Hematopoietic multipotent progenitor cell treated with erythropoietin and hydrocortisone succinate and interleukin-3 and kit ligand, for 6 days (in vitro differentiated cells): ENCODE data around the gene KIF18B.

Source experiments
- DNase-seq: peaks from one replicate; pipeline ENCODE4 v3.0.0-alpha.2; 2015

KIF18B gene

DNA sequence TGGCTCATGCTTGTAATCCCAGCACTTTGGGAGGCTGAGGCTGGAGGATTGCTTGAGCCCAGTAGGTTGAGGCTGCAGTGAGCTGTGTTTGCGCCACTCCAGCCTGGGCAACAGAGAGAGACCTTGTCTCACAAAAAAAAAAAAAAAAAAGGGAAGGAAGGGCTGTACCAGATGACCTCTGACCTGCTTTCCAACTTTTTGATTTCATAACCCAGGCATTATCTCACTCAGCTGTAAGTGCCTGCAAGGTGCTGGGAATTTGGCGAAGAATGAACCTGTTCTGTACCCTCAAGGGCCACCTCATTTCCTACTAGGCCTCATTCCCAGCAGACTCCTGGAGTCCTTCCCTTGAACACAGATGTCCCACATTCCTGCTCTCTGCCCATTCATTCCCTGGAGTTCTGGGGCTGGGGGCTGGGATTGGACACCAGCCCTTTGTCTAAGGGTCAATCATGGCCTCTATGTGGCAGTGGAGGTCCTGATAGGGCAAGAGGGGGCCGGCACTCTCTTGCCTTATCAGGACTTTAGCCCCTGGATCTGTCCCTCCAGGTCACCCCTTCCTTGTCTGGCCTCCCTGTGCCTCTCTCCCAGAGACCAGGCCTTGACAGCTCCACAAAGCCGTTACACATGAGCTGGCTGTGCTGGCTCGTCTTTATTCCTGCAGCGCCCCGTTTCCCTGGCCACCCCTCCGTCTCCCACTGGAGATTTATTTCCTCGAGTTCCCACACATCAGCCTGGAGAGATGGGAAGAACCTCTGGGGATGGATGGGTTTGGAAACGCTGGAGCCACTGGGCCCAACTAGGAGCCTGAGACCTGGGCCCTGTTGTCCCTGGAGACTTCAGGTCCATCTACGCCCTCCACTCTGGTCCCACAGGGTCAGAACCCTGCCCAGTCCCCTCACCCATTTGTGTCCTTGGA, 31.5 kb downstream of the KIF18B start:
- DNase-seq = no peak

DNA sequence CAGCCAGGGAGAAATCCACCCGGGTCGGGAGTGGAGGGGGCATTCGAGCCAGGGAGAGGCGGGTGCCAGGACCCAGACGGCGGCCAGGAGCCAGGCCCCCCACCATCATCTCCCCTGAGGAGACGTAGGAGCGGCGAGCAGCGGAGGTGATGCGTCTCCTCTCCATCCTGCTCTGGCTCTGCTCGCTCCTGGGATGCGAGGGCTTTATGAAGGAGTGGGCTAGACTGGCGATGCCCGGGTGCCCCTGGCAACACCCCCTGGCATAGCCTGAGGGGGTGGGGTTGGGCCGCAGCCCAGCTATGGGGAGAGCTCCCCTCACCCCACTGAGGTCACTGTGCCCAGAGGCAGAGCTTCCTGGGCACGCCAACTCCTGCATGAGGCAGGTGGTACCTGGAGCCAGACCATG, 32.2 kb downstream of the KIF18B start, which contains the start of gene GFAP:
Gene GFAP, minus strand, starts transcription at position 180 of the 406 bp plus-strand sequence. Its CDS starts 14 bp downstream, at position 166.
- no peak for DNase-seq

DNA sequence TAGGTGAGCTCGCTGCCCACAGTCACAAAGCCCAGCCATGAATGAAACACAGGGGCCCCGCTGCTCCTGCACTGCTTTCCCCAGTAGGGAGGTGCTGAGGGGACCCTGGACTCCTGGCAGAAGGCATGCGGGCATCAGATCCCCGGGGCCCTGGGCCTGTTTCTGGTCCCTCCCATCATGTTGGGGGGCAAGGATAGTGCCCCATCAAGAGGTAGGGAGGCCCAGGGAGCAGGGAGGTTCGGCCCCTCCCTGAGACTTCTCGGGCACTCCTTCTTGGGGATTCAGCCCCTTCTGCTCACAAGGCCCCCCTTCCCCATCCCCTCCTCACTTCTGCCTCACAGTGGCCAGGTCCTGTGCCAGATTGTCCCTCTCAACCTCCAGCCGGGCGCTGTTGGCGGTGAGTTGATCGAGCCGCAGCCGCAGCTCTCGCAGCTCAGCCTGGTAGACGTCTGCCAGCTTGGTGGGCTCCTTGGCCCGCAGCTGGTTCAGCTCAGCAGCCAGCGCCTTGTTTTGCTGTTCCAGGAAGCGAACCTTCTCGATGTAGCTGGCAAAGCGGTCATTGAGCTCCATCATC, 32.8 kb downstream of the KIF18B start:
- no peak for DNase-seq

DNA sequence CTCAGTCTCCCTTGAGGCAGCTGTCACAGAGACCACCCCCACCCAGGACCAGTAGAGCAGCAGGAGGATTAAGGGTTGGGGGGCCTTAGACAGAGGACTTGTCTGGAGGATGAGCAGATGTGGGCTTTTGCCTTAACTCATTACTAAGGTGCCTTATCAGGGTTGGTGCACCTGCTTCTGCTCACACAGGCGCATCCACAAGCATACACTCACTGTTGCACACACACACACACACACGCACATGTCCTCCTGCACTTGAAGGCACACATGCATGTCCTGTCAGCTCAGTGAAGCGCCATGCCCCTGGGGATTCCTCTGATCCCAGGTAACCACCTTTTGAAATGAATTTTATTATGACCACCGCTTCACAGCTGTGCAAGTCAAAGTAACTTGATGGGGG, 33.4 kb downstream of the KIF18B start:
- no peak for DNase-seq

DNA sequence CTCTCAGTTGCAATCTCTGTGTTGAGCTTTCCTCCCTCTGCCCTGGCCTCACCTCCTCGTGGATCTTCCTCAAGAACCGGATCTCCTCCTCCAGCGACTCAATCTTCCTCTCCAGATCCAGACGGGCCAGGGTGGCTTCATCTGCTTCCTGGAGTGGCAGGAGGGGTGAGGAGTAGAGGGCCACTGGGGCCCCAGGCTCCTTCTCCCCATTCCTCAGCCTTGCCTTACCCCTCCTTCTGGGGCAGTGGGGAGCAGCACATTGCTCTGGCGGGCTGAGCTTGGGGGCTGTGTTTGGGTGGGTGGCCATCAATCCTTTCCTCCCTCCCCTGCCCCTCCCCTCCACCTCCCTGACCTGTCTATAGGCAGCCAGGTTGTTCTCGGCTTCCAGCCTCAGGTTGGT, 33.9 kb downstream of the KIF18B start:
- no peak for DNase-seq

DNA sequence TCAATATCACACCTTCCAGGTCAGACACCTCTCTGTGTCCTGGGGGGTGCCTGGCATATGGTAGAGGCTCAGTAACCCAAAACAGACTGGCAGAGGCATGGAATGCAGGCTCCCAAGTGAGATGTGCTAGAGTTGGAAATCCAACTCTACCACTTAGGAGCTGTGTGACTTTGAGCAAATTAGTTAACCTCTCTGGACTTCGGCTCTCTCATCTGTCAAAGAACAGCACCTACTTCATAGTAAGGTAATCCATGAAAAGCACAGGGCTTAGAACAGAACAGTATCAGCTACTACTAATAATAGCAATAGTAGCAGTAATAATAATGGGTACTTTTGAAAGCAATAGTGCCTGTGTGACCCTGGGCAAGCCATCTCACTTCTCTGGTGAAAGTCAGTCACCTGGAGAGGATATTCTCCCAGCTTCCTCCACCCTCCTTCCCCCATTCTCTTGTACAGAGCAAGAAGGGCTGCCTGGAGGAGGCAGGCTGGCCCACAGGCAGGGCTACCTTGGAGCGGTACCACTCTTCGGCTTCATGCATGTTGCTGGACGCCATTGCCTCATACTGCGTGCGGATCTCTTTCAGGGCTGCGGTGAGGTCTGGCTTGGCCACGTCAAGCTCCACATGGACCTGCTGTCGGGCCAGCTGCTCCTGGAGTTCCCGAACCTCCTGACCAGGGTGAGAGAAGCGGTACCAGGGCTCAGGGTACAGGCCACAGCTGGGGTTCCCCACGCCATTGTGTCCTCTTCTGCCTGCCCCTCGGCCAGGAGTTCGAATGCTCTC, 34.6 kb downstream of the KIF18B start:
- DNase-seq = no peak

DNA sequence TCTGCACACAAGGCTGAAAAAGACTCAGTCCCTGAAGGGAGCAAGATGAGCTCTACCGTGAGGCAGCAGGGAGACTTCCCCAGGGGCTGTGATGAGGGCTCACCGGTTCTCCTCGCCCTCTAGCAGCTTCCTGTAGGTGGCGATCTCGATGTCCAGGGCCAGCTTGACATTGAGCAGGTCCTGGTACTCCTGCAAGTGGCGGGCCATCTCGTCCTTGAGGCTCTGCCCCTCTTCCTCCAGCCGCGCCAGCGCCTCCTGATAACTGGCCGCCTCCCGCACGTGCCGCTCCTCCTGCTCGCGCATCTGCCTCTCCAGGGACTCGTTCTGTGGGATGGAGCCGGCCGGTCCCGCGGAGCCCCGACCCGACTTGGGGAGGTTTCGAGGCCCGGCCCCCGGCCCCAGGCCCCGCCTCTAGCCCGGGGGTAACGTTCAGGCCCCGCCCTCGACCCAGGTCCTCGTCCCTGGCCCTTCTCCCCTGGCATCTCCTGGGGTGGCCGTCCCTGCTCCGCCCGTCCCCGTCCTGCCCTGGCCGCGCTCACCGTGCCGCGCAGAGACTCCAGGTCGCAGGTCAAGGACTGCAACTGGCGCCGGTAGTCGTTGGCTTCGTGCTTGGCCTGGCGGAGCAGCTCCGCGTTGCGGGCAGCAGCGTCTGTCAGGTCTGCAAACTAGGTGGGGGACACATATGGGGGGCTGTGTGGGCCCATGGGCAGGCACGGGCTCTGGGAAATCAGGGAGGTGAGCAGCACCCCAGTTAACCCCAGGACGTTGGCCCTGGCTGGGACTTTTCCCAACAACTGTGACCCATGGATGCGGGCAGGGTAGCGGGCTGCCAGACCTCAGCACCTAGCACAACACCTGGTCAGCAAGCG, 36.2 kb downstream of the KIF18B start:
- peak; percentile 77 for DNase-seq

DNA sequence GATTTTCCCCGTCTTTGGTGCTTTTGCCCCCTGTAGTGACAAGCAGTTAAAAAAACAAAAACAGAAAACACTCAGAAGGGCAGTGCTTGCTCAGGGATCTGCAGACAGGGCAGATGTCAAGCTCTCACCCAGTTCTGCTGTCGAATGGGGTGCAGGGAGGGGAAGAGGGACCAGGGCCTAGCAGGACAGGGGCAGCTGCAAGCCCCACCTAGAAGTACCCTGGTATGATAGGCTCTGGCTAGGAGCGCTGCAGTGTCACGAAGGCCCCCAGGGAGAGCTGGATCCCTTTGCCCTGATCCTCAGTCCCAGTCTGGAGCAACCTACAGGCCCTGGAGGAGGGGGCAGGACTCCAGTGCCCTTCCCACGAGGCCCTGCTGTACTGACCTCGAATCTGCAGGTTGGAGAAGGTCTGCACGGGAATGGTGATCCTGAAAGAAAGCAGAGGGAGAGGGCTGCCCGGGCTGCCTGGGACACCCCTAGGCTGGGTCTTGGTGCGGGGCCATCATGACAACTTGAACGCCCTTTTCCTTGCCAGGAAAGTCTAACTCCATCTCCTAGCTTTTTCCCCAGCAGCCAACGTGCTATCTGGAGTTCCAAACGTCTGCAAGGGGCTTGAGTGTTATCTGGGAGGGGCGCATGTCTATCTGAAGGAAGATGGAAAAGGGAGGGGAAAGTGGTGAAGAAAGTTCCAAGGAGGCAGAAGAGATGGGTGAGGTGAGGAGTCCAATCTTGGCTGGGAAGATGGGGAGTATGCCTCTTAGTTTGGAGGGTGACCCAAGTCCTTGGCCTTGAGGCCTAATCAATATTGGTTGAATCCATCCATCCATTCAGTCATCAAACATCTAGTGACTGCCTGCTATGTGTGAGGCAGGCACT, 37.1 kb downstream of the KIF18B start:
- DNase-seq = no peak

DNA sequence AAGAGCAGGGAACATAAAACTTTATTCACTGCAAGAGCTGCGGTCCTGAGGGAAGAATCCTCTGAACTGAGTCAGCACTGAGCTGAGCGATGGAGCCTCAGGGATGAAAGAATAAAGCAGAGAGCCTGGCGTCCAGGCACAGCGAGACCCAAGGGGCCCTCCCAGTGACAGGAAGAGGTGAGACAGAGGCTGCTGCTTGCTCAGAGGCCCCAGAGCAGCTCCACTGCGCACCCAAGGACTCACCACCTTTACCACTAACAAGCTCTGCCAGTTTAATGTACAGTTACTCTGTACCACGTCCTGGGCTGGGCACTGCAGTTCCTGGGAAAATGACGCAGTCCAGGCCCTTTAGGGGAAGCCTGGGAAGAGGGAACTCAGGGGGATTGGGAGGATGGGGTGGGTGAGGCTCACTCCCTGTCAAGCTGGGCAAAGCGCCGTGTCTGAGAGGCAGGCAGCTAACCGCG, 37.9 kb downstream of the KIF18B start:
- no peak for DNase-seq

DNA sequence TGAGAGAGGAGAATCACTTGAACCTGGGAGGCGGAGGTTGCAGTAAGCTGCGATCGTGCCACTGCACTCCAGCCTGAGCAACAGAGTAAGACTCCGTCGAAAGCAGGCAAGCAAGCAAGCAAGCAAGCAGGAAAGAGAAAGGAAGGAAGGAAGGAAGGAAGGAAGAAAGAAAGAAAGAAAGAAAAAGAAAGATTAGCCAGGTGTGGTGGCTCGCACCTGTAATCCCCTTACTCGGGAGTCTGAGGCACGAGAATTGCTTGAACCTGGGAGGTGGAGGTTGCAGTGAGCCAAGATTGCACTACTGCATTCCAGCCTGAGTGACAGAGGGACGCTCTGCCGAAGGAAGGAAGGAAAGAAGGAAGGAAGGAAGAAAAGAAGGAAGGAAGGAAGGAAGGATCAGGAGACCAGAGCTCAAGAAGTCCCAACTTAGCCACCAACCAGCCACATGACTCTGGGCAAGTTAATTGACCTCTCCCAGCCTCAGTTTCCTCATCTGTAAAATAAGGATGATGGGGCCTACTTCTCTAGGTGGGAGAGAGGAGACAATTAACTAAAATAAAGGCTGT, 38.7 kb downstream of the KIF18B start:
- DNase-seq = no peak

DNA sequence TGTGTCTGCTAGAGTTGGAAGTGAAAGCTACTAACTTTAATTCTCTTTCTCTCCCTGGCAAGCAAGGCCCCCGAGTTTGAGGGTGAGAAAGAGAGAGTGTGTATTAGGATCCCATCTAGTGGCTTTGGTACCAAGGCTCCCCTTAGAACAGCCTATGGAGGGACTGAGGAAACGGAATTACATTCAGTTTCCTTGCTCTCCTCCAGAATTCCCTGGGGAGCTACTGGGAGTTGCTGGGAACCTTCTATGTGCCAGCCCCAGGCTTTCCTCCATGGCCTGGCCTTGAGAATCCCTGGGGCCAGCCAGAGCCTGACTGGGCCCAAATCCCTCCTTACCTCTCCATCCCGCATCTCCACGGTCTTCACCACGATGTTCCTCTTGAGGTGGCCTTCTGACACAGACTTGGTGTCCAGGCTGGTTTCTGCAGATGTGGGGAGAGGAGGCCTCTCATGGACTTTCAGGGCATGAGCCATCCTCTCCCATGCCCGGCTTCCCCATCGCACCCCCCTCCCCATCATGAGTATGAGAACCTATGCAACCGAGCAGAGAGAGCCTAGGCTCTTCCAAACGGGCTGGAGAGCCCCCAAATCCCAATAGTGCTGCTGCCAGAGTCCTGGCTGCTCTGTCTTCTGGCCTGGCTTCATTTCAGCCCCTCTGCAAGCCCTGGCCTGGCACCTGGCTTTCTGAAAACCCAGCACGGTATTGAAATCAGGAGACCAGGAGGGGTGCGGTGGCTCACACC, 39.7 kb downstream of the KIF18B start:
- DNase-seq = no peak

DNA sequence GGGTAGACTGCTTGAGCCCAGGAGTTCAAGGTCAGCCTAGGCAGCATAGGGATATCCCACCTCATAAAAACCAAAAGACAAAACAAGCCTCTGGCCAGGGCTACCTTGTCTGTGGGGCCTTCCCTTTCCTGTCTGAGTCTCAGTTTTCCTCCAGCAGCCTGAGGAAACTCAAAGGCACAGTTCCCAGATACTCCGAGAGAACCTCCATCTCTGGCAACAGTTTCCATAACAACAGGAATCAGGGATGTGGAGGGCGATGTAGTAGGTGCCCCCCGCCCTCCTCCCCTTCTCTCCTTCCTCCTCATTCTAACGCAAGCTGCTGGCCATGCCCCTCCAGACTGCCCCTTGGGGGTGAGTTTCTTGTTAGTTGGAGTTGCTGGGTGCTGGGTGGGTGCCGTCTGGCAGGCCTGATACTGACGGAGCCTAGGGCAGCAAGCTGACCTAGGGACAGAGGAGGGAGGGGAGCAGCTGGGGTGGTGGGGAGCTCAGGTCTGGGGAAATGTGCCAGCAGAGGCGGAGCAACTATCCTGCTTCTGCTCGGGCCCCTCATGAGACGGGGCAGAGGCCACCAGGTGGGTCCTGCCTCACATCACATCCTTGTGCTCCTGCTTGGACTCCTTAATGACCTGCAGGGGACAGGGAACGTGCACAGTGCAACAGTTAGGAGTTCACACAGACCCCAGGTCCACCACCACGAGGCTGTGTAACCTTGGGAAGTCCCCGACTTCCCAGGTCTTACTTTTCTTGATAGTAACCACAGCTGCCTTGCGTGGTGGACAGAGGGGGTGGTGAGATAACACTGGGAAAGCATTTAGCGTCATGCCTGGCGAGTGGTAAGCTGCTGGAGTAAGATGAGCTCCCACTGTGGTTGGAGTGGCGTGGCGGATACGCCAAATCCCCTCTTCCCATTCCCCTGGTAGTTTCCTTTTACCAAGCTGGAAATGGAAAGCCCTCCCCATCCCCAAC, 40.5 kb downstream of the KIF18B start:
- peak; percentile 70 for DNase-seq

DNA sequence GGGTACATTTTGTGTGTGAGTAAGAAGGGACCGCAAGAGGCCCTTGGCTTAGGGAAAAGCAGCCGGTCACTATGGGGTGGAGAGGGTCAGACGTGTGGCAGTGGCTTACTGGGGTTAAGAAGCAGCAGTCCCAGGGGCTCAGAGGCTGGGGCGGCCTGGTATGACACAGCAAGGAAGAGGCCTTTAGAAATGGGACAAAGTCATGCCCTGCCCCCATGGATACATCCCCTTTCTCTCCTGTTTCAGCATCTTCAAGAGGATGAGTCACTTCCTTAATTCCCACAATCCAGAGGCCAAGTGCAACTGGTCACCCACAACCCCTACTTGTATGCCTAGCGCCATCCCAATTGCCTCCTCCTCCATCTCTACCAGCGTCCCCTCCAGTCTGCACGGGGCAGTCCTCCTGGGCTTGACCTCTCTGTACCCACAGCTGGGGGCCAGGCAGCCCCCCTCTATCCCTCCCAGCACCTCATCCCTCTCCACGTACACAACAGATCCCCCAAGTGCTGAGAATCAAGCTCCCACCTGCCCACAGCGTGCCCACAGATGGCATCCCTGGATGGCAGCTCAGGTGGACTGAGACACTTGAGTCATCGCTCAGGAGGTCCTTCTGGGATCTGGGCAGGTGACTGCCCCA, 41.4 kb downstream of the KIF18B start:
- DNase-seq = no peak

DNA sequence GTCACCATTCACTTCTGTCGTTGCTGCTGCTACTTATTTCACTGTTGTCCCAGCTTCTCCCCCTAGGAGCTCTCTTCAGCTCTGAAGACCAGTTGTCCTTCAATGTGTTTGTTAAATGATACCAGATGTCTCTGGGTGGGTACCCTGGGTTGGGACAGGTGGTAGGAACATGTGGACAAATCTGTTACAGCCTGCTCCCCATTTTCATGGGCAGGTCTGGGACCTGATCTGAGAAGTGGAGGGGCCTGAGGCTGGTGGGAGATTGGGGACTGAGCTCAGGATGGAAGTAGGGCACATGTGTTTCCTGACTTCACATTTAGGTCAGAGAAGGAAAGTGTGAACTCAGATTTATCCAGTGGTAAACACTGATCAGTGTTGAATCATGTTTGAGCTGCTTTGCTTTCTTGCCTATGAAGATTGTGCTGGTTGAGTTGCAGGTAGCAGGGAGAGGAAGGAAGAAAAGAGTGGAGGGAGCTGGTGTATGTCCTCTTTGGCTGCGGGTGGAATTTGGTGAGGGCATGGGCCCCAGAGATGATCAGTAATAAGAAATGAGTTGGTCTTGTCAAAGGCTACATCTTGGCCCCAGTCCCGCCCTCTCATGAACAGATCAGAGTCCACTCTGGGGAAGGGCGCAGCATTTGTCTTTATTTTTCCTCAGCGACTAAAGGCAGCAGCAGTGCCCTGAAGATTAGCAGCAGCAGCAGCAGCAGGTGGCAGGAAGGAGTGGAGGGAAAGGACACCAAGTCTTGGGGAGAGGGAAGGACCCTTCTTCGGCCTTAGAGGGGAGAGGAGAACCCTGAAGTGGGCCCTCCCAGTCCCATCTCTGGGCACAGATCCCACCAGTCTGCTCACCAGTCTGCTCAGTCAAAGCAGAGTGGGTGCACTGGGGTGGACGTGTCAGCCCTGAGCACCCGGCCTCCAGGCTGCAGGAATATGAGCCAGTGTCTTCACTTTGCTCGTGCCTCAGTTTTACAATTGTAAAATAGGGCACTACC, 42.3 kb downstream of the KIF18B start:
- DNase-seq = no peak

DNA sequence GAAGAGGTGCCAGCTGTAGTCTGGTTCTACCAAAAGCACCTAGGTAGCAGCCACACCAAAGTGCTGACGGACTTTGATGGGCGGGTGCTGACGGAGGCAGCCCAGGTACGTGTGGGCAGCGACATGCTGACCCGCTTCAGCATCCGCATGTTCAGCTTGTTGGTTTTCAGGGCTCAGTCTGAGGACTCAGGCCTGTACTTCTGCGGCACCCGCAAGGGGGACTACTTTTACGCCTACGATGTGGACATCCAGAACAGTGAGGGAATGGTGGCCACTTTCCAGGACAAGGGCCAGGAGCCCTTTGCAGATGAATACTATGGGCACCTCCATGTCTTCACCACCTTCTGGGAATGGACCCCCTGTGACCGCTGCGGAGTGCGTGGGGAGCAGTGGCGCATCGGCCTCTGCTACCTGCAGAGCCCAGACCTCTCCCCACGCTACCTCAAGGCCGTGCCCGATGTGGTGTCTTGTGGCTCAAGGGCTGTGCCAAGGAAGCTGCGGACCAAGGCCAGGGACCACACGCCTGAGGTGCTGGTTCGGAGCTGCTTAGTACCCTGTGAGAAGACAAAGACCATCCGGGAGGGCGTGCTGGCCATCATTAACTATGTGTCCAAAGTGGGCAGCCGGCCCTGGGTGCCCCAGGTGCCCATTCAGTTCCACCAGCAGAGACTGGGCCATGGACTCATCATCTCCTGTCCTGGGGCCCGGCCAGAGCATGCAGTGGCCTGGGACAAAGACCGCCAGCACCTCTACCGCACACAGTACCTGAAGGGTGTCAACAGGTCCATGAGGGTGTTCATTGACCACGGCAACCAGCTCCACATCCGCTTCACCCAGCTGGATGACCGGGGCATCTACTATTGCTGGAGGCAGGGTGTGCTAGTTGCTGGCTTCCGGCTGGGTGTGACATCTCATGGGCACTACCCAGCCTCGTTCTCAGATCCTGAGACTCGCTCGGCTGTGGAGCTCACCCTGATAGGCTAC, 43.3 kb downstream of the KIF18B start:
- DNase-seq = no peak
